GM12872 (cell line): ENCODE data around the gene AMBP.

Experiments
- TF ChIP-seq, protein P1 (sequence below): IDR thresholded peaks from 3 replicates; pipeline ENCODE4 v1.5.1; 2011; ENCODE audit warnings: low read depth, mild to moderate bottlenecking, low read length, moderate library complexity; ENCODE audit not compliant: insufficient read depth

The AMBP gene

DNA sequence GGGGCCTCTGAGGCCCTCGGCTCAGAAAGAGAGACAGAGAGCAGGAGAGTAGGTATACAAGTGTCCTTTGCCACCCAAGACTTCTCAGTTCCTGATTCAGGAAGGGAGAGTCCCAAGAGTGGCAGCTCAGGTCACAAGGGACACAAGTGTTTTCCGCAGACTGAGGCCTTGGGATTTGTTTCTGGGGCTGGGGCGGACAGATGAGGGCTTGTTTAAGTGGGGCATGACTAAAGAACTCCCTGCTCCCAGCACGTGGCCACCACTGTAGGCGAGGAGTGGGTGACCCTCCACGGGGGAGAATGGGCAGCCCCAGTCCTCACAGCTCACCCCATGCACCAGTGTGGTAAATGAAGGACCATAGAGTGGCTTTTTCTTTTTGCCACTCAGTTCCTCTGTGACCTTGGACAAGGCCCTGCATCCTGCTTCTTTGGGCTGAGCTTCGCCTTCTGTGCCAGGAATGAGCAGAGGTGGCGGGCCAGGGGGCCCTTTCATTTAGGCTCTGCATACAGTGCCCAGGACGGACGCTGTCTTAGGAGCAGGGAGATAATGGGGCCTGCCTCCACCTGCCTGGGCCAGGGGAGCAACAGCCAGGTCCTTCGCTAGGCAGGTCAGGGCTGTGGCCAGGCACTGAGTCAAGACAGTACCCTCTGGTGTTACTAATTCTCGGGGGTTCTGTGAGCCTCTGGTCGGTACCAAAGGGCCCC lies 50.8 kb downstream of the AMBP start:
- TF ChIP-seq, protein P1, sequence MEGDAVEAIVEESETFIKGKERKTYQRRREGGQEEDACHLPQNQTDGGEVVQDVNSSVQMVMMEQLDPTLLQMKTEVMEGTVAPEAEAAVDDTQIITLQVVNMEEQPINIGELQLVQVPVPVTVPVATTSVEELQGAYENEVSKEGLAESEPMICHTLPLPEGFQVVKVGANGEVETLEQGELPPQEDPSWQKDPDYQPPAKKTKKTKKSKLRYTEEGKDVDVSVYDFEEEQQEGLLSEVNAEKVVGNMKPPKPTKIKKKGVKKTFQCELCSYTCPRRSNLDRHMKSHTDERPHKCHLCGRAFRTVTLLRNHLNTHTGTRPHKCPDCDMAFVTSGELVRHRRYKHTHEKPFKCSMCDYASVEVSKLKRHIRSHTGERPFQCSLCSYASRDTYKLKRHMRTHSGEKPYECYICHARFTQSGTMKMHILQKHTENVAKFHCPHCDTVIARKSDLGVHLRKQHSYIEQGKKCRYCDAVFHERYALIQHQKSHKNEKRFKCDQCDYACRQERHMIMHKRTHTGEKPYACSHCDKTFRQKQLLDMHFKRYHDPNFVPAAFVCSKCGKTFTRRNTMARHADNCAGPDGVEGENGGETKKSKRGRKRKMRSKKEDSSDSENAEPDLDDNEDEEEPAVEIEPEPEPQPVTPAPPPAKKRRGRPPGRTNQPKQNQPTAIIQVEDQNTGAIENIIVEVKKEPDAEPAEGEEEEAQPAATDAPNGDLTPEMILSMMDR = no peak

DNA sequence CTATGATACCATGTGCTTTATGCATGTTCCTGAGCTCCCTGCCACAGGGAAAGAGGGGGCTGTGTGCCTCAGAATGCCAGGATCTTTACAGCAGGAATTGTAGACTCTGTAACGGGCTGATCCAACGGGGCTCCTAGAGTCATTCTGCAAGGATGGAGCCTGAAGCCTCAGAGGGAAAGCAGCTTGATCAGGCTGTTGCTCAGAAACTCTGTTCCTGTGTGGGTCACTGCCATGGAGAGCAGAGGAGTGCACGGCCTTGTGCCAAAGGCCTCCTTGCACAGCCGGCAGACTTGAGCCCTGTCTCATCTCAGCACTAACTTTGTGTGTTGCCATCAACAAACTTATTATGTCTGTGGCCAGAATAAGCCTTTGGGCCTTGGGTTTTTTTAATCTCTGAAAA lies 51.8 kb downstream of the AMBP start:
- TF ChIP-seq, protein P1 = no peak

DNA sequence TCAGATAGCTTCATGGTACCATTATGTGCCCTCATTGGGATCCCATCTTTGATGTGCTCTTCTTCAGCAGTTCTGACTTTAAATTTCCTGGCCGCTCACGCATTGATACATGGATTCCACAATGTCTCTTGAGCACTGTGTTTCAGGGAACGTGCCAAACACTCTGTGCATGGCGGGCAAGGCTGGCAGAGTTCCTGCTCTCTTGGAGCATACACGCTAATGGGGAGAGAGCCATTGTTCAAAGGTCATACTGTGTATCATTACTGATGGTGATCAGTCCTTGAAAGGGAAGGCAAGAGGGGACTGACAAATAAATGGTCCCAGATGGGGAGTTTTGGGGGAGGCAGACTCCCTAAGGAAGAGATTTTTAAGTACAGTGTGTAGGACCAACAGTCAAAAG lies 52.3 kb downstream of the AMBP start:
- TF ChIP-seq, protein P1 = no peak

DNA sequence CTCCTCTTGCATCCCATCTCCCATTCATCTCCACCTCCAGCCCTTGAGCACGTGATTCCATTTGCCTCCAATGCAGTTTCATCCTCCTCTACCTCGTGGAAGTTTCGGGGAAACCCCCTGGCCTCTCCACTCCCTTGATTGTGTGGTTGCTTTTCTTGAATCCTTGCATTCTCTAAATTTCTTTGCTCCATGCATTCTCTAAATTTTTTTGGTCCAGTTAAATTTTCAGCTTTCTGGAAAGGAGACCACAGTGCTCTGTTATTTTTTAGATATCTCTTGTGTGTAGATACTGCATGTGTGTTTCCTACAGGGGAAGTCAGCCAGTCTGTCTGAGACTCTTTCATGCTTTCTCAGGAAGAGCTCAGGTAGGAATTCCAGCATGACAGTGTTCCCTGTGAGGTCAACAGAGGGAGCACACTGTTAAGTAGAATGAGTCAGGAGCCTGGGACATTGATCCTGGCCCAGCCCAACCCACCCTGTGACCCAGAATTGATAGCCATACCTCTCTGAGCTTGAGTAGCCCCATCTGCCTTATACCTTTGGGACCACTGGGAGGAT lies 52.8 kb downstream of the AMBP start:
- TF ChIP-seq, protein P1 = no peak

DNA sequence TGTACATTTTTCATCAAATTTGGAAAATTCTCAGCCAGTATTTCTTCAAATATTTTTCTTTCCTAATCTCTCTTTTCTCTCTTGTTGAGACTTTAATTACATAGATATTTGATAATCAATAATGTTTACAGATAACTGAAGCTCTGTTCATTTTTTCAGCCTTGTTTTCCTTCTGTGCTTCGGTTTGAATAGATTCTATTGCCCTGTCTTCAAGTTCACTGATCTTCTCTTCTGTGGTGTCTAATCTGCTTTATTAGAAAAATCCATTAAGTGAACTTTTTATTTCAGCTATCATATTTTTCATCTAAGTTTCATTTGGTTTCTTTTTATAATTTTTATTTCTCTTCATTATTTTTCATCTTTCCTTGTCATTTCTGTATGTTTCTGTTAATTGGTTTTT lies 54.1 kb downstream of the AMBP start:
- TF ChIP-seq, protein P1 = no peak

DNA sequence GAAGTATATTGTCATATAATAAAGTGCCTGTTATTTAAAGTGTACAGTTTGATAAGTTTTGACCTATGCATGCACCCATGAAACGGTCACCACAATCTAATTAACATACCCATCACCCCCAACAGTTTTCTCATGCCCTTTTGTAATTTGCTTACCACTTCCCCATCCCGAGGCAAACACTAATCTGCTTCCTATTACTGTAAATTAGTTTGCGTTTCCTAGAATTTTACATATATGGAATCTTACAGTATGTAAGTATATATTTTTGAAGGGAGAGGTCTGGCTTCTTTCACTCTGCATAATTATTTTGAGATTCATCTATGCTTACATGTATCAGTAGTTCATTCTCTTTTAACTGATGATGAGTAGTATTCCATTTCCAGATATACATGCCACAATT lies 56.5 kb downstream of the AMBP start:
- TF ChIP-seq, protein P1 = no peak

DNA sequence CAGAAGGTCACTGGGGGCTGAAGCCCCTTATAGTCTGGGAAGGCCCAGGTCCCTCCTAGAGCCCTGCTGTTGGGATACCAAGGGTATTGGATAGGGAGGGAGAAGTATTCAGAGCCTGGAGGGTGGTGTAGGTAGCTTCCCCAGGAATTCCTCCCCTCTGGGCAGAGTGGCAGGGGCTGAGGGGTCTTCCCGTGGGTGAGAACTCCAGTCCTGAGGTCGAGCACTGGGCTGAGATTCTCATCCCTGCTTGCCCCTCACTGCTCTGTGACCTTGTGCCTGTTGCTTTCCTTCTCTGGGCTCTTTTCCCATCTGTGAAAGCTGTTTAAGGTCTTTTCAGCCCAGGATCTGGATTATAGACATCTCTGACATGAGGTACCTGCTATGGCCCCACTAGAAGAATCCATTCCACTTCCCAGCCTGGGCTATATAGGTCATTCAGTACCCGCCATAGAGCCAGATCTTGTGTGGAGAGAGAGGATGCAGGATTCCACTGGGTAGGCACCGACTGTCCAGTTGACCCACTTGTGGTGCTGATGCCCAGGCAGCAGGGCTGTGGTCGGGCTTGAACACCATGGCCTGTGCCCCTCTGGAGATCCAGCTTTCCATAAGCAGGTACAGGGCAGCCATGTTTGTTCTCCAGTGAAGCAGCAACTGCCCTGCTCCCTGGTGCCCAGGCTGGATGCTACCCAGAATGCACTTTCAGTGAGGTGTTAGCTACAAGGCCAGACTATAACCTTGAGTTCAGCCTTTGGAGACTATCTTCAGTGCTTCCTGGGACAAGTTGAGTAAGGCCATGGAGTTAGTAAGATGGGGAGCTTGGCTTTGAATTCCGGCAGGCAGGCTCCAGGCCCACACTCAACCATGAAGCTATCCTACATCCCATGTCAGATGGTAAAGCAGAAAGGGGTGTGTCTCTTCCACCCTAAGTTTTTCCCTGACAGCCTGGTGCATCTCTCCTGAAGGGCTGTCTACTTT lies 60.1 kb downstream of the AMBP start:
- TF ChIP-seq, protein P1 = no peak
